ENCODE measurements around the gene ZMIZ1. TPM values are rescaled to one million over a fixed set of nuclear protein-coding genes. Genes with fewer than 3 reads are reported as not detected.

ZMIZ1 gene
- total RNA-seq, 4 donors from 2014 or later = 65.5 to 88.2 (median 69.3) TPM

GRCh38 chr10:79057481-79058275 is 11.1 kb upstream of the ZMIZ1 start:
- no peak overlapping the region for H3K4me3 ChIP-seq
- H3K27ac ChIP-seq = peak overlapping the region in 1 of 4 donors; percentile 3
- H3K36me3 ChIP-seq = no peaks in the 10 kb centered on the region
- TF ChIP-seq POLR2A (IDR thresholded peaks at IDR 0.05) (no peak), EP300 (IDR thresholded peaks at IDR 0.05) (no peak), CTCF (IDR thresholded peaks at IDR 0.05) (no peak)
- H3K27me3 ChIP-seq = no peaks in the 10 kb centered on the region
- H3K4me1 ChIP-seq = peaks cover 0 to 28% (median 16%) of the 10 kb centered on the region in 4 donors
- H3K9me3 ChIP-seq = no peaks in the 10 kb centered on the region
- DNase-seq (ENCODE audit: low spot score in 2 of 2) = no peak
- WGBS, 2 donors = 85 to 93% methylated on average over 12 of the region's 12 CpGs

GRCh38 chr10:79058899-79059841 is 9.6 kb upstream of the ZMIZ1 start:
- Histone ChIP-seq H3K27me3 (no peaks in the 10 kb centered on the region), H3K36me3 (no peaks in the 10 kb centered on the region), H3K4me3 (no peak overlapping the region), H3K27ac (peak overlapping the region in 3 of 4 donors; percentile 45 to 86 (median 70)), H3K4me1 (peaks cover 0 to 28% (median 16%) of the 10 kb centered on the region in 4 donors), H3K9me3 (no peaks in the 10 kb centered on the region)
- WGBS, 2 donors = 80 to 85% methylated on average over 10 of the region's 10 CpGs
- no peak for DNase-seq (ENCODE audit: low spot score in 2 of 2)
- TF ChIP-seq EP300 (IDR thresholded peaks at IDR 0.05) = no peak
- TF ChIP-seq CTCF (IDR thresholded peaks at IDR 0.05) = no peak
- no peak for TF ChIP-seq POLR2A (IDR thresholded peaks at IDR 0.05)

GRCh38 chr10:79059859-79060379 is 8.8 kb upstream of the ZMIZ1 start:
- H3K36me3 ChIP-seq = no peaks in the 10 kb centered on the region
- TF ChIP-seq POLR2A (IDR thresholded peaks at IDR 0.05) (no peak), CTCF (IDR thresholded peaks at IDR 0.05) (no peak), EP300 (IDR thresholded peaks at IDR 0.05) (peak in 1 of 2 donors; percentile 46)
- no peak for DNase-seq (ENCODE audit: low spot score in 2 of 2)
- no peaks in the 10 kb centered on the region for H3K9me3 ChIP-seq
- H3K4me1 ChIP-seq = peaks cover 0 to 28% (median 16%) of the 10 kb centered on the region in 4 donors
- H3K27ac ChIP-seq = peak overlapping the region in 3 of 4 donors; percentile 45 to 86 (median 70)
- WGBS, 2 donors = 46 to 58% methylated on average over 8 to 11 of the region's 11 CpGs
- no peaks in the 10 kb centered on the region for H3K27me3 ChIP-seq
- H3K4me3 ChIP-seq = no peak overlapping the region

- Histone ChIP-seq H3K9me3 (no peaks in the 10 kb centered on the region), H3K27ac (peak overlapping the region in 2 of 4 donors; percentile 70 to 86), H3K27me3 (no peaks in the 10 kb centered on the region), H3K4me3 (no peak overlapping the region), H3K36me3 (no peaks in the 10 kb centered on the region), H3K4me1 (peaks cover 0 to 28% (median 16%) of the 10 kb centered on the region in 4 donors)
- 77 to 81% methylated on average over 7 of the region's 7 CpGs for WGBS, 2 donors
- DNase-seq (ENCODE audit: low spot score in 2 of 2) = peak in 1 of 2 donors; percentile 8
- no peak for TF ChIP-seq CTCF (IDR thresholded peaks at IDR 0.05)
- TF ChIP-seq POLR2A (IDR thresholded peaks at IDR 0.05) = no peak
- no peak for TF ChIP-seq EP300 (IDR thresholded peaks at IDR 0.05)
These were observed 8.0 kb upstream of the ZMIZ1 start for GRCh38 chr10:79060641-79061255.
